ENCODE measurements around the gene BMP2. TPM values are rescaled to one million over a fixed set of nuclear protein-coding genes. Genes with fewer than 3 reads are reported as not detected.

The BMP2 gene
- total RNA-seq, 1 donor from 2014 or later: 9.2 TPM

GRCh38 chr20:6719369-6719721 is 48.1 kb upstream of the BMP2 start:
- Histone ChIP-seq H4K20me1 (ENCODE audit: insufficient read depth, low read length) (no peaks in the 10 kb centered on the region), H3K79me2 (ENCODE audit: insufficient read depth, low read length) (no peaks in the 10 kb centered on the region), H3K4me3 (ENCODE audit: insufficient read depth, low read depth, low read length) (no peak overlapping the region), H3K27ac (ENCODE audit: low read depth, low read length) (no peak overlapping the region), H3K4me1 (ENCODE audit: insufficient read depth, low read length) (no peaks in the 10 kb centered on the region), H3K36me3 (ENCODE audit: insufficient read depth, low read length) (no peaks in the 10 kb centered on the region), H3K9ac (ENCODE audit: low read length) (no peak overlapping the region), H3K9me3 (ENCODE audit: insufficient read depth, low read depth, low read length) (no peaks in the 10 kb centered on the region), H3K27me3 (ENCODE audit: insufficient read depth, low read length) (no peaks in the 10 kb centered on the region), H3K4me2 (ENCODE audit: low read length) (no peak overlapping the region), H2AFZ (ENCODE audit: low read depth, low read length) (no peak overlapping the region)
- Mint-ChIP-seq H3K27ac (ENCODE audit: unreplicated experiment) (no peak overlapping the region), H3K36me3 (ENCODE audit: low read depth, unreplicated experiment) (no peaks in the 10 kb centered on the region), H3K9me3 (ENCODE audit: unreplicated experiment) (peaks cover 6% of the 10 kb centered on the region), H3K27me3 (ENCODE audit: low read depth, unreplicated experiment) (peaks cover 3% of the 10 kb centered on the region), H3K4me3 (ENCODE audit: unreplicated experiment) (no peak overlapping the region), H3K4me1 (ENCODE audit: low read depth, unreplicated experiment) (no peaks in the 10 kb centered on the region)
- no peak for FAIRE-seq
- no peak for TF ChIP-seq EZH2 (IDR thresholded peaks at IDR 0.05; ENCODE audit: insufficient read depth, low read length)
- no peak for TF ChIP-seq CTCF (IDR thresholded peaks at IDR 0.05; ENCODE audit: insufficient read depth, low read depth, low read length)
- no peak for DNase-seq (ENCODE audit: low read depth)

- no peaks in the 10 kb centered on the region for H3K36me3 Mint-ChIP-seq (ENCODE audit: low read depth, unreplicated experiment)
- no peaks in the 10 kb centered on the region for H3K9me3 ChIP-seq (ENCODE audit: insufficient read depth, low read depth, low read length)
Measured at GRCh38 chr20:6726761-6727160, 40.7 kb upstream of the BMP2 start.

More at GRCh38 chr20:6726761-6727160, 40.7 kb upstream of the BMP2 start:
- Mint-ChIP-seq H3K27ac (ENCODE audit: unreplicated experiment) (no peak overlapping the region), H3K27me3 (ENCODE audit: low read depth, unreplicated experiment) (peaks cover 3% of the 10 kb centered on the region), H3K4me1 (ENCODE audit: low read depth, unreplicated experiment) (no peaks in the 10 kb centered on the region), H3K4me3 (ENCODE audit: unreplicated experiment) (no peak overlapping the region), H3K9me3 (ENCODE audit: unreplicated experiment) (peaks cover 2% of the 10 kb centered on the region)
- TF ChIP-seq EZH2 (IDR thresholded peaks at IDR 0.05; ENCODE audit: insufficient read depth, low read length) (no peak), CTCF (IDR thresholded peaks at IDR 0.05; ENCODE audit: insufficient read depth, low read depth, low read length) (no peak)
- Histone ChIP-seq H3K36me3 (ENCODE audit: insufficient read depth, low read length) (no peaks in the 10 kb centered on the region), H2AFZ (ENCODE audit: low read depth, low read length) (no peak overlapping the region), H3K9ac (ENCODE audit: low read length) (no peak overlapping the region), H3K79me2 (ENCODE audit: insufficient read depth, low read length) (no peaks in the 10 kb centered on the region), H3K4me1 (ENCODE audit: insufficient read depth, low read length) (no peaks in the 10 kb centered on the region), H3K27ac (ENCODE audit: low read depth, low read length) (no peak overlapping the region), H4K20me1 (ENCODE audit: insufficient read depth, low read length) (no peaks in the 10 kb centered on the region), H3K27me3 (ENCODE audit: insufficient read depth, low read length) (no peaks in the 10 kb centered on the region), H3K4me3 (ENCODE audit: insufficient read depth, low read depth, low read length) (no peak overlapping the region), H3K4me2 (ENCODE audit: low read length) (no peak overlapping the region)
- no peak for FAIRE-seq
- DNase-seq (ENCODE audit: low read depth): no peak
